HCT116 (cell line): ENCODE data around the gene USP9X. TPM values are rescaled to one million over a fixed set of nuclear protein-coding genes. Genes with fewer than 3 reads are reported as not detected.
"Not testable (repeated sequence)": the region's sequence is repeated elsewhere in the genome, so short reads cannot be mapped to it uniquely, and the experiment has no call there.

ENCODE experiments used
- ATAC-seq: fragments of 200-7000 bp; cut with Tn5 transposase; 2 replicates; pipeline ENCODE4 v1.9.1; 2020; ENCODE audit warnings: mild to moderate bottlenecking, moderate library complexity
- BruUV-seq: library from RNA; stranded (reverse); fragments of 400-500 nt; replicated peaks from 2 replicates; lab custom pipeline; 2021; lab: Mats Ljungman, UMichigan
- CTCF ChIA-PET: fragments of 300-600 bp; sonication (Branson Sonifier 250); formaldehyde crosslinking; loops from one replicate; lab custom pipeline; 2021; ENCODE audit warnings: antibody characterized with exemption; lab: Charles Lee
- POLR2A ChIA-PET: fragments of 300-600, 350-600 bp; sonication (Branson Sonifier 250); formaldehyde crosslinking; loops from one replicate; lab custom pipeline; 2021; ENCODE audit warnings: antibody characterized with exemption; lab: Charles Lee
- RAD21 ChIA-PET, 2 experiments: fragments of 300-600 bp; sonication (Branson Sonifier 250); formaldehyde crosslinking; loops; one replicate each; lab custom pipeline; 2023; ENCODE audit warnings: low total read pairs in 2 of 2; ENCODE audit not compliant: uncharacterized antibody in 2 of 2, unreplicated experiment in 2 of 2, low non-redundant PET in 1 of 2; lab: Charles Lee
- DNase-seq: peaks from one replicate; pipeline ENCODE4 v3.0.0-alpha.2; 2010; ENCODE audit warnings: low read depth, low spot score
- H2AFZ ChIP-seq: fragments of 200-600 bp; shearing (Covaris generic), sonication (generic); 2 replicates; pipeline ENCODE4 v1.6.1; 2017; ENCODE audit warnings: low read depth, mixed run types, mixed read lengths, antibody characterized with exemption, low read length; ENCODE audit not compliant: poor library complexity, severe bottlenecking
- H3K27ac ChIP-seq: 2 replicates; pipeline ENCODE4 v1.5.1; 2012; ENCODE audit warnings: low read depth, low read length
- H3K27me3 ChIP-seq: fragments of 200-600 bp; sonication (generic); 2 replicates; pipeline ENCODE4 v1.6.1; 2016; ENCODE audit warnings: mixed run types, low read length, mixed read lengths; ENCODE audit not compliant: insufficient read depth
- H3K36me3 ChIP-seq, 2 experiments: fragments of 200-500 bp in 1 of 2; fragments of 200-600 bp in 1 of 2; sonication (Bioruptor generic) in 1 of 2; sonication (generic) in 1 of 2; 2 replicates each; pipeline versions ENCODE4 v1.5.1 to v1.6.1; 2014 to 2016; ENCODE audit warnings: low read length in 2 of 2, inconsistent platforms in 1 of 2, mixed read lengths in 1 of 2, mixed run types in 1 of 2; ENCODE audit not compliant: insufficient read depth in 2 of 2, control insufficient read depth in 1 of 2
- H3K4me1 ChIP-seq, 2 experiments: fragments of 200-600 bp in 1 of 2; sonication (generic) in 1 of 2; 2 replicates each; pipeline versions ENCODE4 v1.5.1 to v1.6.1; 2012 to 2017; ENCODE audit warnings: low read length in 2 of 2, inconsistent platforms in 1 of 2, mild to moderate bottlenecking in 1 of 2, mixed read lengths in 1 of 2, mixed run types in 1 of 2, moderate library complexity in 1 of 2; ENCODE audit not compliant: insufficient read depth in 2 of 2, control insufficient read depth in 1 of 2
- H3K4me2 ChIP-seq: fragments of 200-600 bp; sonication (generic); 2 replicates; pipeline ENCODE4 v1.6.1; 2017; ENCODE audit warnings: mixed run types, low read length, mixed read lengths
- H3K4me3 ChIP-seq, 2 experiments: fragments of 200-600 bp in 1 of 2; sonication (generic) in 1 of 2; replicated peaks in 1 of 2; 2 replicates each; pipeline ENCODE4 v1.5.1; 2011 to 2016; ENCODE audit warnings: low read length in 2 of 2, control low read depth in 1 of 2, low read depth in 1 of 2, mild to moderate bottlenecking in 1 of 2, mixed read lengths in 1 of 2, mixed run types in 1 of 2
- H3K79me2 ChIP-seq: fragments of 200-600 bp; sonication (generic); 2 replicates; pipeline ENCODE4 v1.6.1; 2017; ENCODE audit warnings: mild to moderate bottlenecking, mixed run types, low read length, moderate library complexity, mixed read lengths; ENCODE audit not compliant: insufficient read depth
- H3K9ac ChIP-seq: fragments of 200-600 bp; sonication (generic); 2 replicates; pipeline ENCODE4 v1.6.1; 2016; ENCODE audit warnings: low read length, mixed read lengths
- H3K9me2 ChIP-seq: fragments of 200-600 bp; sonication (generic), shearing (Covaris generic); 2 replicates; pipeline ENCODE4 v1.6.1; 2017; ENCODE audit warnings: mixed run types, mild to moderate bottlenecking, moderate library complexity; ENCODE audit not compliant: insufficient read depth
- H3K9me3 ChIP-seq, 2 experiments: fragments of 200-500 bp in 1 of 2; fragments of 200-600 bp in 1 of 2; sonication (Bioruptor generic) in 1 of 2; sonication (generic) in 1 of 2; 2 replicates each; pipeline ENCODE4 v1.6.1; 2014 to 2017; ENCODE audit warnings: low read length in 2 of 2, mixed read lengths in 2 of 2, inconsistent platforms in 1 of 2, low read depth in 1 of 2, mild to moderate bottlenecking in 1 of 2, mixed run types in 1 of 2, moderate library complexity in 1 of 2; ENCODE audit not compliant: control insufficient read depth in 1 of 2, insufficient read depth in 1 of 2
- H4K20me1 ChIP-seq: fragments of 200-600 bp; sonication (generic), shearing (Covaris generic); 2 replicates; pipeline ENCODE4 v1.6.1; 2017; ENCODE audit warnings: mixed run types, mild to moderate bottlenecking, moderate library complexity; ENCODE audit not compliant: insufficient read depth
- EZH2 ChIP-seq: fragments of 200-600 bp; sonication (generic); IDR thresholded peaks from 2 replicates; pipeline ENCODE4 v1.6.1; 2017; ENCODE audit warnings: antibody characterized with exemption, mixed run types
- FOSL1 ChIP-seq: IDR thresholded peaks from 2 replicates; pipeline ENCODE4 v1.6.1; 2012; ENCODE audit warnings: low read depth
- POLR2A ChIP-seq: IDR thresholded peaks from 2 replicates; pipeline ENCODE4 v1.7.0; 2011; ENCODE audit warnings: borderline replicate concordance; ENCODE audit not compliant: insufficient read depth, insufficient read length; ENCODE audit errors: extremely low read depth
- RAD21 ChIP-seq: IDR thresholded peaks from 2 replicates; pipeline ENCODE4 v1.6.1; 2012; ENCODE audit warnings: low read depth, mild to moderate bottlenecking
- SP1 ChIP-seq: IDR thresholded peaks from 2 replicates; pipeline ENCODE4 v1.6.1; 2012; ENCODE audit warnings: low read depth
- intact Hi-C: fragments of 100-400 bp; cut with micrococcal nuclease; formaldehyde crosslinking; loops from 2 replicates; pipeline ENCODE4 v1.10.0; 2022
- total RNA-seq: library from RNA; stranded (reverse); gene quantifications from one replicate; pipeline ENCODE4 v1.2.1, GENCODE V29; 2021; ENCODE audit not compliant: unreplicated experiment
- TF ChIP-seq, protein P1 (sequence below), 3 experiments: fragments of 200-600 bp in 1 of 3; sonication (generic) in 1 of 3; IDR thresholded peaks in 2 of 3; conservative IDR thresholded peaks in 1 of 3; 2 replicates each; pipeline ENCODE4 v1.5.1; 2012 to 2017; ENCODE audit warnings: low read depth in 2 of 3, low read length in 2 of 3, antibody characterized with exemption in 1 of 3, borderline replicate concordance in 1 of 3, control low read depth in 1 of 3, mild to moderate bottlenecking in 1 of 3, mixed read lengths in 1 of 3, mixed run types in 1 of 3, moderate library complexity in 1 of 3; ENCODE audit not compliant: insufficient read depth in 1 of 3
- TF ChIP-seq, protein P2 (sequence below): IDR thresholded peaks from 2 replicates; pipeline ENCODE4 v1.6.1; 2012; ENCODE audit warnings: low read depth

Gene USP9X
- total RNA-seq, 1 experiment from 2014 or later = 52.4 TPM

DNA sequence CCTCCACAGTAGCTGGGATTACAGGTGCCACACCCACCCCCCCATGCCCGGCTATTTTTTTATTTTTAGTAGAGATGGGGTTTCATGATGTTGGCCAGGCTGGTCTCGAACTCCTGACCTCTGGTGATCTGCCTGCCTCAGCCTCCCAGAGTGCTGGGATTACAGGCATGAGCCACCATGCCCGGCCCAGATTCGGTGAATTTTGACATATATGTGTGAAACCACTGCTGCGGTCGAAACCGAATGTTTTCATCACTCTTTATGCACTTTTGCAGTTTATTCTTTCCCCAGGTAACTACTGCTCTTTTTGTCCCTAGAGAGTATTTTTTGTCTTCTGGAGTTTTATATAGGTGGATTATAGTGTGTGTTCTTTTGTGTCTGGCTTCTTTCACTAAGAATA lies 101.7 kb downstream of the USP9X start:
- H3K9ac ChIP-seq, H3K9me3 ChIP-seq, BruUV-seq, CTCF ChIA-PET, ATAC-seq, H3K36me3 ChIP-seq, H3K9me2 ChIP-seq, DNase-seq, H3K4me3 ChIP-seq, H3K4me1 ChIP-seq, H3K27ac ChIP-seq, H4K20me1 ChIP-seq, H3K27me3 ChIP-seq, POLR2A ChIA-PET, H3K79me2 ChIP-seq, H3K4me2 ChIP-seq, H2AFZ ChIP-seq, RAD21 ChIA-PET: not testable (repeated sequence)
- intact Hi-C loops = loop anchor here (5.0 kb wide), 1 partner anchor 40 kb away; no protein-coding TSS in a partner anchor

DNA sequence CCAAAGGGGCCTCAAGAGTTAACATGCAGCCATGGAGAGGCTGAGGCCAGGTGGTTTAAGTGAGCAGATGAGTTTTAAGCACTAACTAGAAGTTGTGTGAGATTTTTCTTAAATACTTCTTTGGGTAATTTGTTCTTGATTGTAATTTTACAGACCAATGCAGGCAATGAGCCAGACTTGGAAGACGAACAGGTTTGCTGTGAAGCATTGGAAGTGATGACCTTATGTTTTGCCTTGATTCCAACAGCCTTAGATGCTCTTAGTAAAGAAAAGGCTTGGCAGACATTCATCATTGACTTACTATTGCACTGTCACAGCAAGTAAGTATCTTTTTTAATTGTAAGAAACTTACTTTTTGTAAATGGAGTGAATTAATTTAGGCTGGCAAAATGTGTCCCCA lies 103.9 kb downstream of the USP9X start:
- DNase-seq (no peak), ATAC-seq (no peak)
- no peaks in the 10 kb centered on the region for H4K20me1 ChIP-seq
- no TSS peak for BruUV-seq
- no peak overlapping the region for H2AFZ ChIP-seq
- POLR2A ChIA-PET = no interaction called here
- H3K4me1 ChIP-seq = no peaks in the 10 kb centered on the region
- TF ChIP-seq RAD21 (no peak), SP1 (no peak), POLR2A (no peak)
- no peaks in the 10 kb centered on the region for H3K79me2 ChIP-seq
- H3K9me3 ChIP-seq = no peaks in the 10 kb centered on the region
- H3K4me3 ChIP-seq = no peak overlapping the region
- peaks cover 3 to 5% of the 10 kb centered on the region in 2 experiments; a peak in 1 of 4 replicates for H3K36me3 ChIP-seq
- no peak overlapping the region for H3K27ac ChIP-seq
- H3K9me2 ChIP-seq = no peaks in the 10 kb centered on the region
- H3K9ac ChIP-seq = no peak overlapping the region
- CTCF ChIA-PET = no interaction called here
- H3K4me2 ChIP-seq = no peak overlapping the region
- intact Hi-C loops = loop anchor here (5.0 kb wide), 1 partner anchor 38 kb away; no protein-coding TSS in a partner anchor
- no peaks in the 10 kb centered on the region for H3K27me3 ChIP-seq
- RAD21 ChIA-PET = no interaction called here

DNA sequence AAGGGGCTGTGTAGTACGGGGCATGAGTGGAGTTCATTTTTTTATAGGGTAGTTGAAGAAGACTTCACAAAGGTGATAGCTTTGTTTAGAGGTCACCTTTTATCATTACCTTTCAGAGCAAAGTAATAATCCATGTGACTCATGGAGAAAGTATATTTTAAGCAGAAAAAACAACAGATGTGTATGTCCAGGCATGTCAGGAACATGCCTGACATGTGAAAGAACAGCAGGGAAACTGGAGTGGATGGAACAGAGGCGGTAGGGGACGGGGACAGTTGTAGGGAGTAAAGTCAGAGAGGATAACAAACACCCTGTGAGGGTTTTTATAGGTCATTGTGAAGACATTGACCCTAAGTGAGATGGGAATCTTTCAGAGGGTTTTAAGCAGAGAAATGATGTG lies 107.6 kb downstream of the USP9X start:
- no peak overlapping the region for H2AFZ ChIP-seq
- no peaks in the 10 kb centered on the region for H3K79me2 ChIP-seq
- no peaks in the 10 kb centered on the region for H4K20me1 ChIP-seq
- CTCF ChIA-PET = interaction anchor here (1.5 kb wide), 1 partner anchor 13 kb away, joined by 4 read pairs; no protein-coding TSS in a partner anchor
- H3K9ac ChIP-seq = no peak overlapping the region
- H3K9me3 ChIP-seq = no peaks in the 10 kb centered on the region
- intact Hi-C loops = no loop called here
- H3K27ac ChIP-seq = no peak overlapping the region
- POLR2A ChIA-PET = no interaction called here
- RAD21 ChIA-PET = no interaction called here
- BruUV-seq = no TSS peak
- ATAC-seq = no peak
- no peaks in the 10 kb centered on the region for H3K4me1 ChIP-seq
- H3K4me3 ChIP-seq = no peak overlapping the region
- TF ChIP-seq EZH2 = no peak
- TF ChIP-seq POLR2A = no peak
- TF ChIP-seq, protein P1, sequence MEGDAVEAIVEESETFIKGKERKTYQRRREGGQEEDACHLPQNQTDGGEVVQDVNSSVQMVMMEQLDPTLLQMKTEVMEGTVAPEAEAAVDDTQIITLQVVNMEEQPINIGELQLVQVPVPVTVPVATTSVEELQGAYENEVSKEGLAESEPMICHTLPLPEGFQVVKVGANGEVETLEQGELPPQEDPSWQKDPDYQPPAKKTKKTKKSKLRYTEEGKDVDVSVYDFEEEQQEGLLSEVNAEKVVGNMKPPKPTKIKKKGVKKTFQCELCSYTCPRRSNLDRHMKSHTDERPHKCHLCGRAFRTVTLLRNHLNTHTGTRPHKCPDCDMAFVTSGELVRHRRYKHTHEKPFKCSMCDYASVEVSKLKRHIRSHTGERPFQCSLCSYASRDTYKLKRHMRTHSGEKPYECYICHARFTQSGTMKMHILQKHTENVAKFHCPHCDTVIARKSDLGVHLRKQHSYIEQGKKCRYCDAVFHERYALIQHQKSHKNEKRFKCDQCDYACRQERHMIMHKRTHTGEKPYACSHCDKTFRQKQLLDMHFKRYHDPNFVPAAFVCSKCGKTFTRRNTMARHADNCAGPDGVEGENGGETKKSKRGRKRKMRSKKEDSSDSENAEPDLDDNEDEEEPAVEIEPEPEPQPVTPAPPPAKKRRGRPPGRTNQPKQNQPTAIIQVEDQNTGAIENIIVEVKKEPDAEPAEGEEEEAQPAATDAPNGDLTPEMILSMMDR (IDR thresholded peaks at IDR 0.05 in 2 of 3, conservative IDR thresholded peaks at IDR 0.05 in 1 of 3; ENCODE audit: borderline replicate concordance in 1 of 3, insufficient read depth in 1 of 3, low read depth in 2 of 3, low read length in 2 of 3) = no peak
- TF ChIP-seq, protein P2, sequence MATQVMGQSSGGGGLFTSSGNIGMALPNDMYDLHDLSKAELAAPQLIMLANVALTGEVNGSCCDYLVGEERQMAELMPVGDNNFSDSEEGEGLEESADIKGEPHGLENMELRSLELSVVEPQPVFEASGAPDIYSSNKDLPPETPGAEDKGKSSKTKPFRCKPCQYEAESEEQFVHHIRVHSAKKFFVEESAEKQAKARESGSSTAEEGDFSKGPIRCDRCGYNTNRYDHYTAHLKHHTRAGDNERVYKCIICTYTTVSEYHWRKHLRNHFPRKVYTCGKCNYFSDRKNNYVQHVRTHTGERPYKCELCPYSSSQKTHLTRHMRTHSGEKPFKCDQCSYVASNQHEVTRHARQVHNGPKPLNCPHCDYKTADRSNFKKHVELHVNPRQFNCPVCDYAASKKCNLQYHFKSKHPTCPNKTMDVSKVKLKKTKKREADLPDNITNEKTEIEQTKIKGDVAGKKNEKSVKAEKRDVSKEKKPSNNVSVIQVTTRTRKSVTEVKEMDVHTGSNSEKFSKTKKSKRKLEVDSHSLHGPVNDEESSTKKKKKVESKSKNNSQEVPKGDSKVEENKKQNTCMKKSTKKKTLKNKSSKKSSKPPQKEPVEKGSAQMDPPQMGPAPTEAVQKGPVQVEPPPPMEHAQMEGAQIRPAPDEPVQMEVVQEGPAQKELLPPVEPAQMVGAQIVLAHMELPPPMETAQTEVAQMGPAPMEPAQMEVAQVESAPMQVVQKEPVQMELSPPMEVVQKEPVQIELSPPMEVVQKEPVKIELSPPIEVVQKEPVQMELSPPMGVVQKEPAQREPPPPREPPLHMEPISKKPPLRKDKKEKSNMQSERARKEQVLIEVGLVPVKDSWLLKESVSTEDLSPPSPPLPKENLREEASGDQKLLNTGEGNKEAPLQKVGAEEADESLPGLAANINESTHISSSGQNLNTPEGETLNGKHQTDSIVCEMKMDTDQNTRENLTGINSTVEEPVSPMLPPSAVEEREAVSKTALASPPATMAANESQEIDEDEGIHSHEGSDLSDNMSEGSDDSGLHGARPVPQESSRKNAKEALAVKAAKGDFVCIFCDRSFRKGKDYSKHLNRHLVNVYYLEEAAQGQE = no peak
- no peak for TF ChIP-seq FOSL1
- TF ChIP-seq, all 23 proteins: peak for 0
- no peak for DNase-seq
- Histone ChIP-seq H3K4me2 (no peak overlapping the region), H3K36me3 (0 out of 4 replicates have a peak, but pooled peaks cover 2 to 3% of the 10 kb centered on the region in 2 experiments), H3K9me2 (no peaks in the 10 kb centered on the region), H3K27me3 (no peaks in the 10 kb centered on the region)
